Stimulated activated CD4-positive, alpha-beta T cell treated with anti-CD3 and anti-CD28 coated beads, Interleukin-4, amount 100 ng/mL, for 24 hours (primary cell): ENCODE results near the gene CSNK1D.
A peak's percentile ranks its signal among the peaks of the same experiment; 100 is the strongest.
"Not testable (repeated sequence)": the region's sequence is repeated elsewhere in the genome, so short reads cannot be mapped to it uniquely, and the experiment has no call there.

ENCODE experiments used
- DNase-seq: peaks from one replicate; pipeline ENCODE4 v3.0.0-alpha.2; 2020

CSNK1D gene

DNA sequence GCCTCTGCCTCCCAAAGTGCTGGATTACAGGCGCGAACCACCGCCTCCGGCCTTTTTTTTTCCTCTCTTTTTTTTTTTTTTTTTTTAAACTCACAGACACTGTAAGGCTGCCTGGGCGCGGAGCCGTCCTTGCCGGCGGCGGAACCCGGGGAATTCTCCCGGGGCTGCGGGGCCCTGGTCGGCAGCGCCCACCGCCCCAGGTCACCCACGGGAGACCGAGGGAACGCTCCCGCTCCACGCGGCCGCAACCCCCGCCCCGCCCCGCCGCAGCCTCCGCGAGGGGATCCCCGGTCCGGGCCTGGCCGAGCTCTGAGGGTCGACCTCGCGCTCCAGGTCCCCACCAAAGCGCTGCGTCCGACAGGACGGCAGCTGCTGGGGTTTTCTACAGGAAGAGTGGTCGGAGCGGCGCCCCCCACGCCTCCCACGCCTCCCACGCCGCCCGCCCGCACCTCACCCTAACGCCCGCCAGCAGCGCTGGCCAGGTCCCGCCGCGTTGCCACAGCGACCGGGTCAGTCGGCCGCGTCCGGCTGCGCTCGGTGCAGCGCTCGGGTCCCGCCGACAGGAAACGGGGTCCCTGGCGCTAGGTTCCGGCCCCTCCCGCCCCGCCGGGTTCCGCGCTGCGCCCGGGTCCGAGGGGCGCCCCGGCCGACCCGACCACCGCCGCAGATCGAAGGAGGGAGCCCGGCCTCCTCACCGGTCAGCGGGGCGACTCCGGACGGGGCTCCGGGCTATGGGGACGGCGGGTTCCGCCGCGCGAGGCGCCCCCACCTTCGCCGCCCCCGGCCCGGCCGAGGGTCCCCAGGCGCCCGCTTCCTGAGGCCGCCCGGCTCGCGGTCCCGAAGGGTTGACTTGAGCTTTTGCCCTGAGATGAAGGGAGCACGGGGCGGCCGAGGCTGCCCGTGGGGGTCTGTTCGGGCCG, 60.9 kb downstream of the CSNK1D start, which contains the start of gene CCDC57:
Gene CCDC57, minus strand, starts transcription at position 512 of the 920 bp plus-strand sequence. CDS start 10,898 bp downstream, outside the sequence.
- DNase-seq, result peak; percentile 75

DNA sequence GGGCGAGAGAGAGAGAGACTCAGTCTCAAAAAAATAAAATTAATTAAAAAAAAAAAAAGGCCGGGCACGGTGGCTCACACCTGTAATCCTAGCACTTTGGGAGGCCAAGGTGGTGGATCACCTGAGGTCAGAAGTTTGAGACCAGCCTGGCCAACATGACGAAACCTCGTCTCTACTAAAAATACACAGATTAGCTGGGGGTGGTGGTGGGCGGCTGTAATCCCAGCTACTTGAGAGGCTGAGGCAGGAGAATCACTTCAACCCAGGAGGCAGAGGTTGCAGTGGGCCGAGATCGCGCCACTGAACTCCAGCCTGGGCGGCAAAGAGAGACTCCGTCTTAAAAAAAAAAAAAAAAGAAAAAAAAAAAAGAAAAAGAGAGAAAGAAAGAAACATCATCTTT, 62.8 kb downstream of the CSNK1D start:
- not testable (repeated sequence) for DNase-seq

DNA sequence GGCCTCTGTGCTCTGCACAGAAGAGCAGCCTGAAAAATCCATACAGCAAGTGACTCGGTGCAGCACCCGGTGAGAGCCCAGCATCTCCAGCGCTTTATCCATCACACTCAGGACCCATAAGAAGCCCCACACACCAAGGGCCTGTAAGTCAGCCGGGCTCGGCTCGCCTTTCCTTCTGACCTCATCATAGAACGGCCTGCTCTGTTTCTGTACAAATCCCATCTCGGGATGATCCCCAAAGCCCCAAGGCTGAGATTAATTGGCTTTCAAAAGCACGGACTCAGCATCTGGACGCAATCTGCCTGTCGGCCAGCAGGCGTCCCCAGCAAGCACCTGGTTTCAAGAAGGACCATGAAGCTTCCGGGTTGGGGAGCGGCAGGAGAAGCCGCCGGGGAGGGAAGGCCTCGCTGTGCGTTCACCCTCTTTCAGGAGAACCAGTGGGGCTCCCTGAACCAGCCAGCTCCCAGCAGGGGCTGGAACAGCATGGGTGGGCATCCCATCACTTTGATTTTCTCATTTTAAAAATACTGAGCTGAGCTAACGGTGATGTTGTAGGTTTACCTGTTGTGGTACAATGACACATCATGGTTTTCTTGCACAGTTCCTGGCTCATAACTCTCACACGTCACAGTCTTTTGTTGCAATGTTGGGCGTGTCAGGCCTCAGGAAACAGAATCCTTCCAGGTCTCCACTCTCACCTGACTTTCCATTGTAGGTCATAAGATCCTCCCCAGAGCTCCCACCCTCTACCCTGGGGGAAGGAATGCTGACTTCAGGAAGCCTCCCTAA, 67.6 kb downstream of the CSNK1D start:
- DNase-seq, result peak; percentile 83

GRCh38 chr17:82204831-82205719, 68.4 kb downstream of the CSNK1D start:
- peak; percentile 45 for DNase-seq

GRCh38 chr17:82203920-82204319, 69.6 kb downstream of the CSNK1D start:
- DNase-seq, result no peak

GRCh38 chr17:82202981-82203380, 70.5 kb downstream of the CSNK1D start:
- DNase-seq, result no peak

DNA sequence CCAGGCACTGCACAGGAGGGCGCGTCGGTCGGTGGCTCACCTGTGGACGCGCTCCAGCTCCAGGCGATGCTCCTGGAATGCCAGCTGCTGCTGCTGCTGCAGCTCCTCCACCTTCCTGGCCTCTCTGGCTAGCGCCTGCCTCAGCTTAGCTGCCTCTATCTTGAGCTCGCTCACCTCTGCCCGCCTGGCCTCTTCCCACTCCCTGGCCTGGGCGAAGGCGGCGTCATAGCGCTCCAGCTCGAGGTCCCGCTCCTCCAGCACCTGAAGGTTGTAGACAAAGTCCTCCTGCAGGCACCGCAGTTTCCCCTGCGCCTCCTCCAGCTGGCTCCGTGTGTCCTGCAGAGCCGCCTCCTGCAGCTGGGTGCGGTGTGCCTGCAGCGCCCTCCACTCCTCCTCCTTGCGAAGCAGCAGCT, 72.0 kb downstream of the CSNK1D start:
- DNase-seq, result no peak

GRCh38 chr17:82200743-82201497, 72.6 kb downstream of the CSNK1D start:
- peak; percentile 57 for DNase-seq

GRCh38 chr17:82200135-82200534, 73.4 kb downstream of the CSNK1D start:
- no peak for DNase-seq

GRCh38 chr17:82199496-82199895, 74.0 kb downstream of the CSNK1D start:
- DNase-seq, result no peak

- no peak for DNase-seq
Observed at GRCh38 chr17:82198092-82198491, 75.4 kb downstream of the CSNK1D start.

DNA sequence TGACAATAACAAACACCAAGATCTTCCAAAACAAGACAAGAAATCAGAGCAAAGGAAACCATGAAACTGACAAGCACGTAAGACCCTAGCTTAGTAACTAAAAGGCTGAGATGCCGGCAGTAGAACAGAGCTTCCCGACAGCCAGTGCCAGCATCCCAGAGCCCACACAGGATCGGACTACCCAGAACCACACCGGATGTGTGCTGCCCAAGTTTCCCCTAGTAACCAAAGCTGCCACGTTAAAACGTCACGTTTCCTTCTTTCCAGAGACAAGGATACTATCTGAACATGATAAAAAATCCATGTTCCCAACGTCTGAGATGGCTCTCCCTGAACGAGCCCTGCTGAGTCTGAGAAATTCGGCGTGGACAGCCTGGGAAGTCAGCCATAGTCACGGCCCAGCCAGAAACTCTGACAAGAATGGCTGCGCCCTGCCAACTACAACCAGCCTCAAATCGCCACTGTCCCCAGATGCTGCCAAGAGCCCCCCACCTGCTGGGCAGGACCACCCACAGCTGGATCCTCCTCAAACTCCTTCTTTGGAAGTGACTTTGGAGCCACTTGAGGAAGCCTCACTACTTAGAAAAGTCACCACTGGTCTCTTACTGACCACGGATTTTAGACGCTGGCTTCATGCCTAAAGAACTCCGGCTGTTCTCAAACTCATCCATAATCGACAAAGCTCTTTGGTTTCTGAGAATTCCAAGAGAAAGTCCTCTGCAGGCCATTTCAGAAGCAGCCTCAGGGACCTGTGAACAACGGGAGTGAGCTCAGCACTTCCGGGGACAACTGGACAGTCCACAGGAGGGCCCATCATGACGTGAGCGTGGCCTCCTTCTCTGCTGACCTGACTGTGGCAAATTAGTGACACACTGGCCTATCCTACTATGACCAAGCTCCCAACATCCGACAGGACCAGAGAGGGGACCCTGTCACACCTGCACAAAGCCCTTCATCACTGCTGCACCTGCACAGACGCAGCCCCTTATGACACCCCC, 77.5 kb downstream of the CSNK1D start:
- DNase-seq, result no peak

DNA sequence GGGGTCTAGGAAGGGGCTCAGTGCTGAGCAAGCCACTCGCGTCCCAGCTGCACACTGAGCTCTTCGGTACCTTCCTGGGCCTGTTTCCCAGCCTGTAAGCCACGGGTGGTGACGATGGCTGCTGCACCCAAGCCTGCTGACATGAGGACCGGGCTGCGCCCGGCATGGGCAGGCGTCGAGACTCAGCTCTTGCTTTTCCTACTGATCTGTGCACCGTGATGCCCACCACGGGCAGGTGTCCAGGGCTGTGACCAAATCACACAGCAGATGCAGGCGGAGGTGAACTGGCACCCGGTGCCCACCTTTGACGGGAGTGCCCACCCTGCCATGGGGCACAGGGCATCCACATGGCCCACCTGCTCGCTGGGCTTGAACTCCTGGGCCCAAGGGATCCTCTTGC, 78.7 kb downstream of the CSNK1D start:
- DNase-seq, result no peak

- DNase-seq, result no peak
Observed at GRCh38 chr17:82193520-82194220, 79.8 kb downstream of the CSNK1D start.

DNA sequence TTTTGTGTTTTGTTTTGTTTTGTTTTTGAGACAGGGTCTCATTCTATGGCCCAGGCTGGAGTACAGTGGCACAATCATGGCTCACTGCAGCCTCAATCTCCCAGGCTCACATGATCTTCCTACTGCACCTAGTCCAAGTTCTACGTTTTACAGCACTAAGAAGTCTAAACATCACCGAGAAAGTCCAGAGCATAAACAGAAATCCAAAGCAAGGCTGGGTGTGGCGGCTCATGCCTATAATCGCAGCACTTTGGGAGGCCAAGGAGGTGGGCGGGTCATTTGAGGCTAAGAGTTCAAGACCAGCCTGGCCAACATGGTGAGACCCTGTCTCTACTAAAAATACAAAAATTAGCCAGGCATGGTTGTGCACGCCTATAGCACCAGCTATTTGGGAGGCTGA, 80.5 kb downstream of the CSNK1D start:
- DNase-seq, result not testable (repeated sequence)
